HFF-Myc (cell line): ENCODE results near the gene MYD88.

ENCODE experiments used
- DNase-seq: peaks from one replicate; pipeline ENCODE4 v3.0.0-alpha.2; 2011; ENCODE audit warnings: low read depth; ENCODE audit errors: extremely low read depth
- H3K4me3 ChIP-seq: replicated peaks from 2 replicates; pipeline ENCODE4 v1.5.1; 2011; ENCODE audit warnings: low read depth, mild to moderate bottlenecking, control low read depth, low read length
- CTCF ChIP-seq: IDR thresholded peaks from 2 replicates; pipeline ENCODE4 v1.5.1; 2012; ENCODE audit warnings: mild to moderate bottlenecking, low read depth, low read length, control low read depth; ENCODE audit errors: missing control alignments

Gene MYD88

GRCh38 chr3:38121451-38121831 lies 17.0 kb upstream of the MYD88 start:
- no peak for TF ChIP-seq CTCF
- DNase-seq, result no peak
- no peak overlapping the region for H3K4me3 ChIP-seq

GRCh38 chr3:38121832-38122461 lies 16.5 kb upstream of the MYD88 start:
- DNase-seq, result no peak
- TF ChIP-seq CTCF, result no peak
- no peak overlapping the region for H3K4me3 ChIP-seq

GRCh38 chr3:38122712-38123290 lies 15.7 kb upstream of the MYD88 start:
- no peak for DNase-seq
- TF ChIP-seq CTCF, result no peak

GRCh38 chr3:38124324-38125122 lies 13.9 kb upstream of the MYD88 start:
- no peak overlapping the region for H3K4me3 ChIP-seq
- DNase-seq, result no peak
- no peak for TF ChIP-seq CTCF

More at GRCh38 chr3:38122712-38123290, 15.7 kb upstream of the MYD88 start:
- H3K4me3 ChIP-seq, result no peak overlapping the region

GRCh38 chr3:38125305-38126120 lies 12.9 kb upstream of the MYD88 start:
- DNase-seq, result no peak
- TF ChIP-seq CTCF, result no peak
- no peak overlapping the region for H3K4me3 ChIP-seq

- no peak overlapping the region for H3K4me3 ChIP-seq
- no peak for TF ChIP-seq CTCF
- DNase-seq, result no peak
These were observed 12.2 kb upstream of the MYD88 start for GRCh38 chr3:38126121-38126892.
